Body of pancreas (tissue), 4 donors: ENCODE measurements around the gene FBXO4.

Experiments
- CTCF ChIP-seq, 7 experiments: fragments of 450-650 bp in 4 of 7; fragments of 200-600 bp in 3 of 7; sonication (generic) in 3 of 7; IDR thresholded peaks; one replicate each; pipeline ENCODE4 v1.5.1; 2016 to 2019; ENCODE audit warnings: antibody characterized with exemption in 7 of 7
- POLR2A ChIP-seq, 3 donors: fragments of 450-650 bp; IDR thresholded peaks; one replicate each; pipeline ENCODE4 v1.6.1; 2016; ENCODE audit warnings: antibody characterized with exemption in 3 of 3, mild to moderate bottlenecking in 2 of 3

- TF ChIP-seq CTCF (IDR thresholded peaks at IDR 0.05), result no peak
- no peak for TF ChIP-seq POLR2A (IDR thresholded peaks at IDR 0.05)
Observed at GRCh38 chr5:41951224-41951623, 26.1 kb downstream of the FBXO4 start.
